Measurements from ENCODE around the gene KRT78. TPM values are rescaled to one million over a fixed set of nuclear protein-coding genes. Genes with fewer than 3 reads are reported as not detected.

KRT78 gene
- total RNA-seq, 2 donors from 2014 or later = not detected

DNA sequence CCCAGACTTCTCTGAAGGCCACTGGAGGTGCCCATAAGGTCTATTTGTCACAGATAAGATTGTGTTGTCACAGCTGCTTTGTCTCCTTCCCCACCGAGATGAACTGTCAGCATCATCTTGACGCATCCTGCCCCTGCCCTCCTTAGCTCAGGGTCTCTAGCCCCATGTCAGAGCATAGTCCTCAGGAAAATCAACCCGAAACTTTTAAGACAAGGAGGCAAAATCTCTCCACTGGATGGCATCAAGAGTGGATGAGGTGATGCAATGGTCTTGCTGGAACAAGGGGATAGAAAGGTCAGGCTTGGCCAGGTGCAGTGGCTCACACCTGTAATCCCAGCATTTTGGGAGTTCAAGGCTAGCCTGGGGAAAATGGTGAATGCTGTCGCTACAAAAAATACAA, 22.8 kb downstream of the KRT78 start:
- TF ChIP-seq, protein P1, sequence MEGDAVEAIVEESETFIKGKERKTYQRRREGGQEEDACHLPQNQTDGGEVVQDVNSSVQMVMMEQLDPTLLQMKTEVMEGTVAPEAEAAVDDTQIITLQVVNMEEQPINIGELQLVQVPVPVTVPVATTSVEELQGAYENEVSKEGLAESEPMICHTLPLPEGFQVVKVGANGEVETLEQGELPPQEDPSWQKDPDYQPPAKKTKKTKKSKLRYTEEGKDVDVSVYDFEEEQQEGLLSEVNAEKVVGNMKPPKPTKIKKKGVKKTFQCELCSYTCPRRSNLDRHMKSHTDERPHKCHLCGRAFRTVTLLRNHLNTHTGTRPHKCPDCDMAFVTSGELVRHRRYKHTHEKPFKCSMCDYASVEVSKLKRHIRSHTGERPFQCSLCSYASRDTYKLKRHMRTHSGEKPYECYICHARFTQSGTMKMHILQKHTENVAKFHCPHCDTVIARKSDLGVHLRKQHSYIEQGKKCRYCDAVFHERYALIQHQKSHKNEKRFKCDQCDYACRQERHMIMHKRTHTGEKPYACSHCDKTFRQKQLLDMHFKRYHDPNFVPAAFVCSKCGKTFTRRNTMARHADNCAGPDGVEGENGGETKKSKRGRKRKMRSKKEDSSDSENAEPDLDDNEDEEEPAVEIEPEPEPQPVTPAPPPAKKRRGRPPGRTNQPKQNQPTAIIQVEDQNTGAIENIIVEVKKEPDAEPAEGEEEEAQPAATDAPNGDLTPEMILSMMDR (IDR thresholded peaks at IDR 0.05) = no peak
- Histone ChIP-seq H3K4me1 (no peaks in the 10 kb centered on the region), H3K27me3 (no peaks in the 10 kb centered on the region), H3K9me3 (no peaks in the 10 kb centered on the region), H3K27ac (no peak overlapping the region), H3K4me3 (no peak overlapping the region), H3K9ac (ENCODE audit: low read depth in 2 of 2, low read length in 2 of 2) (no peak overlapping the region), H3K36me3 (no peaks in the 10 kb centered on the region)
- DNase-seq = no peak
- intact Hi-C loops (cut with DNase I) = no loop called here

DNA sequence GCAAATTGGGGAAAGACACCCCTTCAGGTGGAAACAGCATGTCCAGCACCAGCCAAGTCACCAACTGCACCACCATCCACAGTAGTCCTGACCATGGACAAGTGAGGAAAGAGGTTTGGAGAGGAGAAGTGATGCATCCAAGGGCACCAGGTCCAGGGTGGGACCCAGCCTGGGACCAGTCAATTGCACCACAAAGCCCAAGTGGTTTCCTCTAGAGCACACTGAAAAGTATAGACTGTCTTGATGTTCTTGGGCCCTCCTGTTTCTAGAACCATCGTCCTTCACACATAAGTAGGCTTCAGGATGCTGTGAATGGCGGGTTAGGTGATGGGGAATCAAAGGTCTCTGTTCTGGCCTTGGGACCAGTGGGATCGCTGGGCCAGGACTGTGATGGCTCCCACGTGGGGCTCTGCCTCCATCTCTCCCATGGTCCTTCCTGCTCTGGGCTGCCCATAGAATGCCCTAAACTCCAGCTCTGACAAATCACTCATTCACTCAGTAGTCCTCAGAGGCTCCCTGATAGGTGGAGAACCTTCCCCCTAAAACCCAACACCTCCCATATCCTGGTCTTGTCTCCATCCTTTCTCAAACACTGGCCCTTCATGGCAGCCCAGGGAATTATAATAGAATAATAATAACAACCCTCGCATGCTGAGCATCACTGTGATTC, 23.9 kb downstream of the KRT78 start:
- Histone ChIP-seq H3K27ac (no peak overlapping the region), H3K27me3 (no peaks in the 10 kb centered on the region), H3K4me3 (no peak overlapping the region), H3K4me1 (no peaks in the 10 kb centered on the region), H3K36me3 (no peaks in the 10 kb centered on the region), H3K9ac (ENCODE audit: low read depth in 2 of 2, low read length in 2 of 2) (no peak overlapping the region), H3K9me3 (no peaks in the 10 kb centered on the region)
- TF ChIP-seq, protein P1 (IDR thresholded peaks at IDR 0.05) = no peak
- no peak for DNase-seq
- intact Hi-C loops (cut with DNase I) = no loop called here

DNA sequence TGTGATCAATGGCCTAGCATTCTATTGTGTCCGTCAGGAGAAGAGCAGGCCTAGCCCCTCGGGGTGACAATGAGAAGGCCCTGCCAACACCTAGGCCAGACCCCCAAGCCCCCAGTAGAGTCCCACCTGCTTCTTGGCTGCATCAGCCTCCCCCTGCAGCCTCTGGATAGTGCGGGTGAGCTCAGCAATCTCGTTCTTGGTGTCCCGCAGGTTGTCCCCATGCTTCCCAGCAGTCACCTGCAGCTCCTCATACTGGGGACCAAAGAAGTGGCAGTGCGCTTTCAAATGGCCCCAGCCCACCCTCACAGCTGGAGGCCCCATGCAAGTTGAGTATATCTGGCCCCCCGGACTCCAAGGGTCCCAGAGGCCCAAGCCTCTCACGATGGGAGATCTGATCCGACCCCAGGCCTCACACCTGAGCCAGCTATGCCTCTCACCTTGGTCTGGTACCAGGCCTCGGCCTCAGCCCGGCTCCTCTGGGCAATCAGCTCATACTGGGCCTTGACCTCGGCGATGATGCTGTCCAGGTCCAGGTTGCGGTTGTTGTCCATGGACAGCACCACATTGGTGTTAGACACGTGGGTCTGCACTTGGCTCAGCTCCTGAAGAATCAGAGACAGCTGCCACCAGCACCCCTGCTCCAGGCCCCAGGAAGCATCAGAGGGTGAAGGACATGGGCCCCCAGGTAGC, 24.9 kb downstream of the KRT78 start:
- Histone ChIP-seq H3K27me3 (no peaks in the 10 kb centered on the region), H3K27ac (no peak overlapping the region)
- TF ChIP-seq, protein P1 (IDR thresholded peaks at IDR 0.05) = no peak

DNA sequence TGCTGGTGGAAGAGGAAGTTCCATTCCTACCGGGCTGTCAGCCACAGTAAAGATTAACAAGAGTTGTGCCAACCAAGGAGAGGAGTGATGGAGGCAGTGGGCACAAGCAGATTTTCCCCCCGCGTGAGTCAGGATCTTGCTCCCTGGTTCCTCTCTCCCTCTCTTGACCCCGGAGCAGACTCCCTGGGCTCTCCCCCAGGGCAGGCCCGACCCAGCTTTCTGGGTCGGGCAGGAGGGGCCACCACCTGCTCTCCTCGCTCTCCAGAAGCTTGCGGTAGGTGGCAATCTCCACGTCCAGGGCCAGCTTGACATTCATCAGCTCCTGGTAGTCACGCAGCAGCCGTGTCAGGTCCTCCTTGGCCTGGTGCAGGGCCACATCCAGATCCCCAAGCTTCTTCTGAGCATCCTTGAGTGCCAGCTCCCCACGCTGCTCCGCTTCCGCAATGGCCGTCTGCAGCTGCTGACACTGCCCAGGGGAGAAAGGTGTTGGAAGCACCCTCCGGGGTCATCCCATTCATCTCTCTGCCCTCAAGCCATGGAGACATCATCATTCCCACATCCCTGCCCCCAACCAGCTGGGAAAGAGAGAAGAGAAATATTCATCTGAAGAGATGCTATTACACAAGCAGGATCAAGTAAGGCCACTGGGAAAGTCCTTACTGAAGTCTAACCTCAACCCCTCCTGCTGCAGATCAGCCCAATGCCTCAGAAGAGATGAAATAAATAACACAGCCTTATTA, 25.9 kb downstream of the KRT78 start:
- intact Hi-C loops (cut with DNase I) = no loop called here
- H3K27me3 ChIP-seq = no peaks in the 10 kb centered on the region
- H3K4me1 ChIP-seq = no peaks in the 10 kb centered on the region
- H3K9ac ChIP-seq (ENCODE audit: low read depth in 2 of 2, low read length in 2 of 2) = no peak overlapping the region
- TF ChIP-seq, protein P1 (IDR thresholded peaks at IDR 0.05) = no peak
- H3K27ac ChIP-seq = no peak overlapping the region
- H3K4me3 ChIP-seq = no peak overlapping the region
- H3K36me3 ChIP-seq = no peaks in the 10 kb centered on the region
- no peak for DNase-seq
- no peaks in the 10 kb centered on the region for H3K9me3 ChIP-seq

More for the DNA sequence above, 24.9 kb downstream of the KRT78 start:
- Histone ChIP-seq H3K36me3 (no peaks in the 10 kb centered on the region), H3K9ac (ENCODE audit: low read depth in 2 of 2, low read length in 2 of 2) (no peak overlapping the region), H3K9me3 (no peaks in the 10 kb centered on the region), H3K4me3 (no peak overlapping the region), H3K4me1 (no peaks in the 10 kb centered on the region)
- intact Hi-C loops (cut with DNase I) = no loop called here
- no peak for DNase-seq

DNA sequence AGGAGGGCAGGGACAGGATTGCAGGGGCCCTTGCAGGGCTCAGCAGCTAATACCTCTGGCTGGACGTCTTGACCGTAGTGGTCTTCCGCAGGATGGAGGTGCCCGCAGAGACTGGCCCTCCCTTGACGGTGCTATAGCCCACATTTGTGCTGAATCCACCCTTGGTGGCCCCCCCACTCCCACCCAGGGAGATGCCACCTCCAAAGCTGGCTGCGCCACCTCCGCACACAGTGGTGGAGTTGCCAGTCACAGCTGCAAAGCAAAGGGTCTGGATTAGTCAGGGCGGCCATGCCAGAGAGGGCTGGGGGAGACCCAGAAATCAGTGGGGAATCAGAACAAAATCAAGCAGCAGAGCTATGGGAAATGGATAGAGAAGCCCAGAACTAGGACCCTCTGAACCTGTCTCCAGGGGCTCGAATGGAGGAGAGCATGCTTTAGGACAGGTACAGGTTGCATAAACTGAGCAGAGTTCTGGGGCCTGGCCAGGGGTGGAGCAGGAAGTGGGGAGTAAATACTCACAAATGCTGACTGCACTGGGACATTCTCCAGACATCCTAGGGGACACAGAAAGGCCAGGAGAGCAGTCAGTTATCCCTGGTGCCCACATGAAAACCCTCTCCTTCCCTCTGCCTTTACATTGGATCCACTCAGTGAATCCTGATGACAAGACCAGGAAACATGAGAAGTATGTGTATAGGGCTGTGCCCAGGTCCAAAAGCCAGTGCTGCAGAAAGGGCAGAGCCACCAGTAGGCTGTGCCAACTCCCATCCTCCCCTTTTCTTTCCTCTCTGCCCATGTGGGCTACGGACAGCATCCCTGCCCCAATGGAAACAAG, 26.8 kb downstream of the KRT78 start:
- no peak overlapping the region for H3K4me3 ChIP-seq
- H3K36me3 ChIP-seq = no peaks in the 10 kb centered on the region
- intact Hi-C loops (cut with DNase I) = no loop called here
- H3K4me1 ChIP-seq = no peaks in the 10 kb centered on the region
- H3K9me3 ChIP-seq = no peaks in the 10 kb centered on the region
- H3K27ac ChIP-seq = no peak overlapping the region
- no peaks in the 10 kb centered on the region for H3K27me3 ChIP-seq
- no peak overlapping the region for H3K9ac ChIP-seq (ENCODE audit: low read depth in 2 of 2, low read length in 2 of 2)
- TF ChIP-seq, protein P1 (IDR thresholded peaks at IDR 0.05) = no peak
- DNase-seq = peak; percentile 49

All from colonic mucosa (tissue), 4 donors.